HG03432 (cell line): ENCODE results near the gene C11orf86.
"Not testable (repeated sequence)": the region's sequence is repeated elsewhere in the genome, so short reads cannot be mapped to it uniquely, and the experiment has no call there.

Source experiments
- ATAC-seq: cut with Tn5 transposase; IDR thresholded peaks from one replicate; pipeline ENCODE4 v1.9.1; 2021; ENCODE audit warnings: mild to moderate bottlenecking, moderate library complexity; ENCODE audit not compliant: unreplicated experiment

C11orf86 gene

GRCh38 chr11:66974724-66975404 is at the start of gene C11orf86:
Gene C11orf86, plus strand, starts transcription at chr11:66975304. Its CDS starts 59 bp downstream, at chr11:66975363.
- ATAC-seq, result no peak

- no peak for ATAC-seq
Observed at GRCh38 chr11:66929753-66930152, 45.4 kb upstream of the C11orf86 start.

GRCh38 chr11:66932543-66932942 is 42.6 kb upstream of the C11orf86 start:
- no peak for ATAC-seq

GRCh38 chr11:66933531-66933930 is 41.6 kb upstream of the C11orf86 start:
- ATAC-seq, result no peak

- ATAC-seq, result no peak
Observed at GRCh38 chr11:66934950-66935779, 39.9 kb upstream of the C11orf86 start.

- no peak for ATAC-seq
Observed at GRCh38 chr11:66936311-66936711, 38.8 kb upstream of the C11orf86 start.

GRCh38 chr11:66937193-66937733 is 37.8 kb upstream of the C11orf86 start:
- no peak for ATAC-seq

GRCh38 chr11:66938582-66939135 is 36.4 kb upstream of the C11orf86 start:
- ATAC-seq, result no peak

- ATAC-seq, result no peak
Observed at GRCh38 chr11:66950112-66950535, 25.0 kb upstream of the C11orf86 start.

- no peak for ATAC-seq
Observed at GRCh38 chr11:66951135-66951534, 24.0 kb upstream of the C11orf86 start.

GRCh38 chr11:66951927-66952337 is 23.2 kb upstream of the C11orf86 start:
- ATAC-seq, result no peak

- no peak for ATAC-seq
Observed at GRCh38 chr11:66953081-66953833, 21.8 kb upstream of the C11orf86 start.

GRCh38 chr11:66956689-66957290 is 18.3 kb upstream of the C11orf86 start:
- ATAC-seq, result no peak

- no peak for ATAC-seq
Observed at GRCh38 chr11:66957971-66958231, 17.2 kb upstream of the C11orf86 start.

- peak; percentile 93 for ATAC-seq
Observed at GRCh38 chr11:66958232-66958955, 16.7 kb upstream of the C11orf86 start, which contains the start of gene PC. Gene PC, minus strand, starts transcription at chr11:66958383. Its CDS starts 86,224 bp downstream, at chr11:66872159.

GRCh38 chr11:66958956-66959274 is 16.2 kb upstream of the C11orf86 start:
- no peak for ATAC-seq

- not testable (repeated sequence) for ATAC-seq
Observed at GRCh38 chr11:66961691-66962213, 13.4 kb upstream of the C11orf86 start.

- ATAC-seq, result no peak
Observed at GRCh38 chr11:66962247-66962646, 12.9 kb upstream of the C11orf86 start.

- ATAC-seq, result no peak
Observed at GRCh38 chr11:66962801-66963200, 12.3 kb upstream of the C11orf86 start.

GRCh38 chr11:66964495-66964894 is 10.6 kb upstream of the C11orf86 start:
- no peak for ATAC-seq
